HG03469 (cell line): ENCODE data around the gene FBXO22.

Experiments used
- ATAC-seq: cut with Tn5 transposase; IDR thresholded peaks from one replicate; pipeline ENCODE4 v1.9.1; 2021; ENCODE audit warnings: mild to moderate bottlenecking, moderate library complexity, moderate number of reproducible peaks; ENCODE audit not compliant: unreplicated experiment

The FBXO22 gene

GRCh38 chr15:75918135-75918534, 14.5 kb downstream of the FBXO22 start:
- ATAC-seq, result no peak

DNA sequence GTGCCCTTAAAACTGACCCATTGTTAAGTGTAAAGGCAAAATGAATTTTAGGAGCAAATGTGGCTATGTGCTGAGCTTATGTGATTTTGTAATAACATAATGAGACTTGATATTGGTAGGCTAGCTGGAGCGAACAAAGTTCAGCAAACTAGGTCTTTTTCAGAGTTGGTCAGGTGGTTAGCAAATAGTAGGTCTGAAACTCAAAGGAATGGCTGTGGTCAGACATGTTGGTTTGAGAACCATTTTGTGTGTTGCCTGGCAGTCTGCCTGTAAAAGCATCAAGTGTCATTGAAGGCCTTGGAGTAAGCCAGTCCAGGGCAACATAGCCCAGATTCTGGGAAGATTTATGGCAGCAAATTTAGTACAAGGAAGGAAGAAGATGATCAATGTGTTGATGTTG, 16.4 kb downstream of the FBXO22 start:
- no peak for ATAC-seq

DNA sequence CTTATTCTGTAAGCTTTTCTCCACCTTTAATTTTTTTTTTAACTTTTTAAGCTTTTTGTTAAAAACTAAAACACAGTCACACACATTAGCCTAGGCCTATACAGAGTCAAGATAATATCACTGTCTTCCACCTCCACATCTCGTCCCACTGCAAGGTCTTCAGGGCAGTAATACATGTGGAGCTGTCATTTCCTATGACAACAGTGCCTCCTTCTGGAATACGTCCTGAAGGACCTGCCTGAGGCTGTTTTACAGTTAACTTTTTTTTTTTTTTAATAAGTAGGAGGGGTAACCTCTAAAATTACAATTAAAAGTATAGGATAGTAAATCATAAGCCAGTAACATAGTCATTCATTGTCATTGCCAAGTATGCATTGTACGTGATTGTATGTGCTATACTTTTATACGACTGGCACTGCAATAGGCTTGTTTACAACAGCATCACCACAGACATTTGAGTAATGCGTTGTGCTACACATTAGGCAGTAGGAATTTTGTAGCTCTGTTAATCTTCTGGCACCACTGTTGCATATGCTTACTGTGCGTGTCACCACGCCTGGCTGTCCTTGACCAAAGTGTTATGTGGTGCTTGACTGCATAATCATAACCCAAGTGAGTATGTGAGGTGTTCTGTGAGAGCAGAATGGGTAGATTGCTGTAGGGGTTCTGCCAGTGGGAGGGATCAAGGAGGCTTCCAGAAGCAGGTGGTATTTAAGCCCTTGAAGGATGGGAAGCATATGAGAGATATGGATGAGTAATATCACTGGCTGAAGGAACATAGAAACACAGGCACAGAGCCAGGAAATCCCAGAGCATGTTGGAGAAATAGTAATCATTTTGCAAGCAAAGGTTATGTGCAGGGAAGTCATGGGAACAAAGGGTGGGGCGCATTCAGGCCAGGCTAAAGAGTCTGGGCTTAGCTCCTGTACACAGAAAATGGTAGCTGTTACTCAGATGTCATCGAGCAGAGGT, 18.3 kb downstream of the FBXO22 start:
- ATAC-seq, result no peak

DNA sequence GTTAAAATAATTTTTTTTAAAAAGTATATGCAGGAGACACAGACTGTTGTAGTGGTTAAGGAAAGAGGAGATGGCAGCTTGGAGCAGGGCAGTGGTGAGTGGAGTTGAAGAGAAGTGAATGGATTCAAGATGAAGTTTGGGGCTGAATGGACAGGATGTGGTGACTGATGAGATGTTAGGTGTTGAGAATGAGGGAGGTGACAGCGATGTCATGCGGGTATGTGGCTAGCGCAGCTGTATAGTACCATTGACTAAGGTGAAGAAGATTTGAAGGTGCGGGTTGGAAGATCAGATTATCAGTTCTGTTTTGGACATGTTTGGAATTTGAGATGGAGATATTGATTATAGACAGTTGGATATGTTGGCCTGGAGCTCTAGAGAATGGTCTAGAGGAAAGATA, 20.1 kb downstream of the FBXO22 start:
- no peak for ATAC-seq

- ATAC-seq, result no peak
Observed at GRCh38 chr15:75924576-75924975, 20.9 kb downstream of the FBXO22 start.

- no peak for ATAC-seq
Observed at GRCh38 chr15:75925440-75925839, 21.8 kb downstream of the FBXO22 start.

DNA sequence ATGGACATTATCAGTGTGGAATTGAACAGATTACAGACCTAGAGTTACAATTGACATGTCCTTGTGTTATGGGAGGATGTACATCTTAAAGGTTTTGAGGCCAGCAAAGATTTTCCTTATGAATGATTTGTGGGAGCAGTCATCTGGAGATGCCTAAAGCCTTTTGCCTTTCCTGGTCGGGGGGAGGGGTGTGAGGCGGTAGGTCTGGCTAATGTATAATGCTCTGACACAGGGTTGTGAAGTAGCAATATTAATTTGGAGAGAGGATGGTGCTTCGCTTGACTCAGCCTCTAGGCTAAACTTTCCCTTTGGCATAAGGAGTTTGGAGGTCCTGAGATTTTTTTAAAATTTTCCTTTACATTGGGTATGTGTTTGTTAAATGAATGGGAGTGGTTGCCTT, 23.3 kb downstream of the FBXO22 start:
- ATAC-seq, result no peak

DNA sequence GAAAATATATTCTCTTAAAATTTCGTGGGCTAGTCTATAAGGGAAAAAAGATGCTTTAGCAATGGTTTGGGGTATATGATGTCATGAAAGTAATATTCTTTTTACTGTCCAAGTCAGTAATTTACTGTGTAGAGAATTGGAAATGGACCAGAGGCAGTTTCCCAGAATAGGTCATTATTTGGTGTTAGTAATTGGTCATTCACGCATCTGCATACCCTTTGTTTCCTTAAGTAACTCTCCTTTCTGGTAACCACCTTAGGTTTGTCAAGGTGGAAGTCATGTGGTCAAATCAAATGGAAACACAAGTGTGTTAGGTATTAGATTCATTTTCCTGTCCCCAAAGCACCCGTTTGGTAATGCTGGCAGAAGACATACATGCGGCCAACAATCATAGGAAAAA, 23.9 kb downstream of the FBXO22 start:
- no peak for ATAC-seq

GRCh38 chr15:75928680-75929608, 25.3 kb downstream of the FBXO22 start:
- ATAC-seq, result no peak

- no peak for ATAC-seq
Observed at GRCh38 chr15:75929799-75930565, 26.3 kb downstream of the FBXO22 start.

DNA sequence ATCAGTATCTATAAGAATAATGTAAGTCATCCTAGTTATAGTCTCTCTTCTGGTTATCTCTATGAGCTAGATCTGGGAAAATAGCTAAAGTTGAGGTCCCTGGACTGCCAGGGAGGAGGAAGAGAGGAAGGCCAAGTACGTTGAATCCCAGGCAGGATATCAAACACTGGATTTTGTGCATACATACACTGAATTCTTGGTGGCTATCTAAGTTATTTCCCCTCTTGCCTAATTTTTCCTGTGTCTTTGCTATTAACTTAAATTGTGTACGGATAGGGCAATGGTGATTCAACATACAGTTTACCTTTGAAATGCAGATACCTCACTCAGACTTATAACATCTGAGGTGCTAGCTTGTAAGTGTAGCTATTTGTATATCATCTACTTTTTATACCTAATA, 27.2 kb downstream of the FBXO22 start:
- ATAC-seq, result no peak

DNA sequence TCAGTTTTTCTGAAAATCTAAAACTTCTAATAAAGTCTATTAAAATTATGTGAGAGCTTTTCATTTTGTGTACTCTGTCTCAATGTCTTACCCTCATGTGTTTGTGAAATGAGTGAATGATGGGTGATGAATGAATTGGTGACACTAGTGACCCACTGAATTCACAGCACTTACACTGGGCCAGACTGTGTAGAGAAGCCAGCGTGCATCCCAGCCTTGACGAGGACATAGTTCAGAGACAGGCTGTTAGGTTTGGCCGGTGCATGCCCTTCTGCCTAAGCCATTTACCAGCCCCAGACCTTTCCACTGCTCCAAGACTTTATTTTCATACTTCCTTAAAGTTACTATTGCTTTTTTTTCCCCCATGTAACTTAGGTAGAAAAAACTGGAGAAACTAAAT, 38.8 kb downstream of the FBXO22 start:
- no peak for ATAC-seq

DNA sequence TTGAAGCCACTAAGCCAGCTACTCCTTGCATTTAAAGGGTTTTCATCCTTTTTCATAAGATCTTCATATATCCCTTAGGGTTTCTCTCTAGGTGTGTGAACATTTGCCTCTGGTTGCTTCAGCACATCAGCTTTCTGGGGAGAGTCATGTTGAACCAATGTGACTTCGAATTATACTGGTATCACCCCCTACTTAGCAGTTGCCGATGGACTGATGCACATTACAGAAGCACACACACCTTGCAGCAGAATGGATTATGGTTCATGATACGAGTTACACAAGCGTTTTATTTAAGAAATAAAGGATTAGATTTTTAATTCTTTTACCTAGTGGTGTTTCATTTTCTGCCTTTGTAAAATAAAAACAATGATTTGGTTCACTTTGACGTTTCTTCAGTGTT, 39.6 kb downstream of the FBXO22 start:
- no peak for ATAC-seq

DNA sequence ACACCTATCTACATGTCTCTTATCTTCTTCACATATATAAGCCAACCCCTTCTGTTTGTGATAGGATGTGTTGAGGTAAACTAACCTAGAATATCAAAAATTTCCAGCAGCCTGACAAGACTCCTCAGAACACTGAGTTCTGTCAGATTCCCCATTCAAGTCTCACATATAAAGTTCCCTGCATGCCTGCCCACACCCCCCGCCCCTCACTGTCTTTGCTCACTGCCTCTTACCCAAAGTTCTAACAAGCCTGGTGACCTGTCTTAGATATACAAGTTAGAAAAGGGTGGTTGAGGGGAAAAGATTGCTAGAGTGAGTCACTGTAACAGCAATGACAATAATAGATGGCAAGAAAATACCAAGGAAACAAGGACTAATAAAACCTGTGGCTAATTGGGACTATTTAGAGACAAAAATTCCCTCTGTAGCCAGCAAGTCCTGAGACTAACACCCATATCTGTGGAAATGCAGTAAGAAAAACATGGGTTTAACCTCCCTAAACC, 40.1 kb downstream of the FBXO22 start:
- no peak for ATAC-seq

DNA sequence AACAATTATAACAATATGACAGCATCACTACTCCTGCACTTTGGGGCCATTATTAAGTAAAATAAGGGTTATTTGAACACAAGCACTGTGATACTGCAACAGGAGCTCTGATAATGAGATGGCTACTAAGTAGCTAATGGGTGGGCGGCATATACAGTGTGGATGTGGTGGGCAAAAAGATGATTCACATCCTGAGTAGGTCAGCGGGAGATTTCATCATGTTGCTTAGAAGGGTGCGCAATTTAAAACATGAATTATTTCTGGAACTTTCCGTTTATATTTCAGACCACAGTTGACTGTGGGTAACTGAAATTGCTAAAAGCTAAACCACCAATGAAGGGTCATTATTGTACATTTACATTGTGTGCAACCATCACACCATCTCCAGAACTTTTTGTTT, 42.3 kb downstream of the FBXO22 start:
- no peak for ATAC-seq

GRCh38 chr15:75947092-75947491, 43.4 kb downstream of the FBXO22 start:
- ATAC-seq, result no peak

- ATAC-seq, result no peak
Observed at GRCh38 chr15:75948761-75949296, 45.2 kb downstream of the FBXO22 start.

DNA sequence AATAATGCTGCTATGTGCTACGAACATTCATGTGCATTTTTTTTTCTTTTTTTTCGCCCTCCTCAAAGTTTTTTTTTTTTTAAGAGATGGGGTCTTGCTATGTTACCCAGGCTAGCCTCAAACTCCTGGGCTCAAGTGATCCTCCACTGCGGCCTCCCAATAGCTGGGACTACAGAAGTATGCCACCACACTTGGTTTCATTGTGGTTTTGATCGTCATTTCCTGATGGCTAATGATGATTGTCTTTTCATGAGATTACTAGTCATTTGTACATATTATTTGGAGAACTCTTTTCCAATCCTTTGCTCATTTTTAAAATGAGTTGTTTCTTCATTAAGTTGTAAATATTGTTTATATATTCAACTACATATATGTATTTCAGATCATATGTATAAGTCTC, 48.8 kb downstream of the FBXO22 start:
- no peak for ATAC-seq

- no peak for ATAC-seq
Observed at GRCh38 chr15:75955720-75956119, 52.0 kb downstream of the FBXO22 start.

DNA sequence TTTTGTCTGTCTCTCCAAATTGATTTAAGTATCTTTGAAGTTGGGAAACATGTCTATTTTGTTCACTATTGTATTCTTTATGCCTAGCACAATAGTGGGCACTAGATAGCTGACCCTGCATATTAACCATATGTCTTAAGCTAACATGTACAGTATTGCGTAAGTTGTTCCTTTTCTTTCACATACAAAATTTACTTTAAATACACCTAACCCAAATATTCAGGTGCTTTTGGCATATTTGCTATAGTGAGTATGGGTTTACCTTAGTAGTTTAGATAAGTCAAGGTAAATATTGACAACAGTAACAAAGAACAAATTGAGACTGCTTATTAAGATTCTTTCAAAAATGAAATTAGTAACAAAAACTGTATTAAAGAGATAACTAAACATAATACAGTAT, 57.7 kb downstream of the FBXO22 start:
- ATAC-seq, result no peak
